H1 (cell line): Measurements from ENCODE around the gene DBX1. TPM values are rescaled to one million over a fixed set of nuclear protein-coding genes. Genes with fewer than 3 reads are reported as not detected.
A peak's percentile ranks its signal among the peaks of the same experiment; 100 is the strongest.

Experiments
- BACH1 ChIP-seq: IDR thresholded peaks from 2 replicates; pipeline ENCODE4 v1.6.1; 2012; ENCODE audit warnings: low read length, improper control_type of control experiment
- BCL11A ChIP-seq, 2 experiments: IDR thresholded peaks; one replicate each; pipeline ENCODE4 v1.6.1; 2011; ENCODE audit warnings: low read depth in 2 of 2, low read length in 2 of 2, mild to moderate bottlenecking in 2 of 2
- CBX8 ChIP-seq: fragments of 300-800, 300-1000 bp; sonication (generic); IDR thresholded peaks from 2 replicates; pipeline ENCODE4 v1.7.1; 2016; ENCODE audit warnings: low read depth, low read length, borderline replicate concordance
- CREB1 ChIP-seq: IDR thresholded peaks from 2 replicates; pipeline ENCODE4 v1.6.1; 2012; ENCODE audit warnings: inconsistent platforms
- FOSL1 ChIP-seq: IDR thresholded peaks from 2 replicates; pipeline ENCODE4 v1.6.1; 2011; ENCODE audit warnings: mild to moderate bottlenecking, low read depth, low read length, moderate library complexity; ENCODE audit not compliant: insufficient read depth
- GABPA ChIP-seq: IDR thresholded peaks from 2 replicates; pipeline ENCODE4 v1.6.1; 2011; ENCODE audit warnings: mild to moderate bottlenecking, low read length, moderate library complexity, borderline replicate concordance; ENCODE audit not compliant: insufficient read depth
- HDAC2 ChIP-seq, 2 experiments: fragments of 300-600 bp in 1 of 2; sonication (generic) in 1 of 2; IDR thresholded peaks; 2 replicates each; pipeline ENCODE4 v1.6.1; 2011 to 2012; ENCODE audit warnings: low read depth in 2 of 2, low read length in 2 of 2, mild to moderate bottlenecking in 2 of 2, moderate library complexity in 2 of 2, borderline replicate concordance in 1 of 2, inconsistent platforms in 1 of 2
- HDAC6 ChIP-seq: IDR thresholded peaks from one replicate; pipeline ENCODE4 v1.7.1; 2012; ENCODE audit warnings: low read depth, mild to moderate bottlenecking, inconsistent platforms, low read length, moderate library complexity
- KDM1A ChIP-seq: fragments of 200-600, 300-600 bp; sonication (generic); IDR thresholded peaks from 2 replicates; pipeline ENCODE4 v1.7.1; 2016; ENCODE audit warnings: mild to moderate bottlenecking, low read length, borderline replicate concordance
- KDM4A ChIP-seq: IDR thresholded peaks from one replicate; pipeline ENCODE4 v1.7.1; 2012; ENCODE audit warnings: low read depth, mild to moderate bottlenecking, moderate library complexity, low read length, inconsistent platforms; ENCODE audit not compliant: severe bottlenecking
- KDM5A ChIP-seq: fragments of 200-600 bp; IDR thresholded peaks from 2 replicates; pipeline ENCODE4 v1.7.1; 2012; ENCODE audit warnings: mild to moderate bottlenecking, low read length, inconsistent platforms, mixed read lengths
- NANOG ChIP-seq: IDR thresholded peaks from 2 replicates; pipeline ENCODE4 v1.6.1; 2011; ENCODE audit warnings: low read length, low read depth, mild to moderate bottlenecking, inconsistent platforms; ENCODE audit not compliant: insufficient read depth, poor library complexity, severe bottlenecking
- RAD21 ChIP-seq, 2 experiments: IDR thresholded peaks in 1 of 2; conservative IDR thresholded peaks in 1 of 2; 2 replicates each; pipeline ENCODE4 v1.6.1; 2011; ENCODE audit warnings: low read depth in 2 of 2, low read length in 2 of 2, improper control_type of control experiment in 1 of 2, inconsistent platforms in 1 of 2, mild to moderate bottlenecking in 1 of 2, moderate library complexity in 1 of 2
- RFX5 ChIP-seq: IDR thresholded peaks from 2 replicates; pipeline ENCODE4 v1.6.1; 2011; ENCODE audit warnings: low read depth, low read length, improper control_type of control experiment, borderline replicate concordance
- SIRT6 ChIP-seq: IDR thresholded peaks from one replicate; pipeline ENCODE4 v1.7.1; 2012; ENCODE audit warnings: low read length, inconsistent platforms
- SP2 ChIP-seq: IDR thresholded peaks from 2 replicates; pipeline ENCODE4 v1.6.1; 2012; ENCODE audit warnings: mild to moderate bottlenecking, low read length, inconsistent platforms
- TAF7 ChIP-seq: optimal IDR thresholded peaks from 2 replicates; pipeline ENCODE3; 2011; ENCODE audit warnings: low read depth, mild to moderate bottlenecking, inconsistent platforms, low read length, moderate library complexity, borderline replicate concordance
- TEAD4 ChIP-seq: IDR thresholded peaks from 2 replicates; pipeline ENCODE4 v1.6.1; 2012; ENCODE audit warnings: low read depth, low read length, inconsistent platforms, mixed read lengths
- polyA plus RNA-seq, 7 experiments: library from polyadenylated mRNA; depleted of rRNA in 3 of 7; stranded (reverse) in 5 of 7; unstranded in 2 of 7; fragments of >200 nt in 5 of 7; fragments of 200-250 nt in 2 of 7; gene quantifications; 1 replicate in 5 of 7; 2 replicates in 1 of 7; 4 replicates in 1 of 7; pipeline versions ENCODE4 v1.2.1 to v1.2.3, GENCODE V29; 2011 to 2013; ENCODE audit warnings: missing spikeins in 2 of 7, mixed read lengths in 2 of 7
- total RNA-seq: library from RNA; stranded (reverse); fragmentation: NEBNext Ultra II Directional; extraction: Animal tissue kit (Norgen Biotek cat#: 25700); gene quantifications from 2 replicates; pipeline ENCODE4 v1.2.1, GENCODE V29; 2021
- TF ChIP-seq, protein P1 (sequence below): IDR thresholded peaks from 2 replicates; pipeline ENCODE4 v1.6.1; 2012; ENCODE audit warnings: inconsistent platforms

DBX1 gene
- total and polyA plus RNA-seq, 2 of the 8 experiments (the other 6 are each of a cell fraction or from before 2014, with no cell fraction given) = not detected

DNA sequence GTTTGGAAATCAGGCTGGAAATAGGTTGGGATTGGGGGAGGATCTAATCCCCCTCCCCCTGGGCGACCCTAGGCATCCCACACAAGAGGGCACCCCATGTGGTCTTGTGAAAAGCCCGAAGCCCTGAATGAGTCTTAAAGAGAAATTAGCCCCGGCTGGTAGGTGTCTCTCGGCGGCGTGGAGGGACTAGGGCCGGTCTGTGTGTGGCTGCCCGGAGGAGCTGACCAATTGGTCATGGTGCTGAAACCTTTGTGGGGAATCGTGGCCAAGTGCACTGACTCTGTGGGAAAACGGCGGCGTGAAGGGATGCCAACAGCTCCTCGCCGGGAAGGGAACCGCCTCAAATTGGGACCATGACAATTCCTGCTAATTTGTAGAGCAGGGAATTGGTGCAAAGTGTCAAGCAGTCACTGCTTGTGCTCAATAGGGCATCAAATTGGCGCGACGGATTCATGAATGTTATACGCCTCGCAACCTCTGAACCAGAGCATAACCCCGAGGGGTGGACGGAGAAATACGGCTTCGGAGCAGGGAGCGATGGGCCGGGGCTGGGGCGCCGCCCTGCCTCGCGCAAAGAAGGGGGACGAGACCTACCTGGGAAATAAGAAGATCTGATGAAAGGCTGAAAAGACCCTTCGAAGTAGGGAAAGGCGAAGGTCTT, 1.5 kb downstream of the DBX1 start (continued):
- TF ChIP-seq HDAC2 (IDR thresholded peaks at IDR 0.05; ENCODE audit: borderline replicate concordance in 1 of 2, low read depth in 2 of 2, low read length in 2 of 2) (peak; percentile 88 to 93; a peak in 3 of 4 replicates), RAD21 (IDR thresholded peaks at IDR 0.05 in 1 of 2, conservative IDR thresholded peaks at IDR 0.05 in 1 of 2; ENCODE audit: low read depth in 2 of 2, low read length in 2 of 2) (no peak), RFX5 (no peak), SIRT6 (no peak), BCL11A (IDR thresholded peaks at IDR 0.05; ENCODE audit: low read depth in 2 of 2, low read length in 2 of 2) (no peak), GABPA (no peak), NANOG (no peak), TAF7 (no peak), FOSL1 (no peak), KDM5A (no peak), TEAD4 (0 out of 2 replicates have a peak, but pooled peaks have one; percentile 8), CREB1 (no peak), CBX8 (no peak), BACH1 (peak; percentile 74; the same call in 1 of the 2 replicates), SP2 (no peak), HDAC6 (no peak), KDM1A (no peak), KDM4A (no peak)
- TF ChIP-seq, protein P1, sequence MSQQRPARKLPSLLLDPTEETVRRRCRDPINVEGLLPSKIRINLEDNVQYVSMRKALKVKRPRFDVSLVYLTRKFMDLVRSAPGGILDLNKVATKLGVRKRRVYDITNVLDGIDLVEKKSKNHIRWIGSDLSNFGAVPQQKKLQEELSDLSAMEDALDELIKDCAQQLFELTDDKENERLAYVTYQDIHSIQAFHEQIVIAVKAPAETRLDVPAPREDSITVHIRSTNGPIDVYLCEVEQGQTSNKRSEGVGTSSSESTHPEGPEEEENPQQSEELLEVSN = no peak; the same call in 1 of the 2 replicates
